Esophagus squamous epithelium (tissue), 4 donors: Measurements from ENCODE around the gene FAM47E.

Experiments
- CTCF ChIP-seq, 6 experiments: fragments of 450-650 bp in 4 of 6; fragments of 200-600 bp in 2 of 6; sonication (generic) in 2 of 6; IDR thresholded peaks; one replicate each; pipeline ENCODE4 v1.5.1; 2016 to 2019; ENCODE audit warnings: antibody characterized with exemption in 6 of 6, mild to moderate bottlenecking in 4 of 6, moderate library complexity in 4 of 6
- POLR2A ChIP-seq, 4 donors: fragments of 450-650 bp; IDR thresholded peaks; one replicate each; pipeline ENCODE4 v1.6.1; 2017; ENCODE audit warnings: antibody characterized with exemption in 4 of 4, mild to moderate bottlenecking in 4 of 4, moderate library complexity in 3 of 4

GRCh38 chr4:76226418-76226817 is 25.1 kb upstream of the FAM47E start:
- TF ChIP-seq CTCF (IDR thresholded peaks at IDR 0.05) (no peak), POLR2A (IDR thresholded peaks at IDR 0.05) (no peak)
